NCI-H2227 treated with DMSO at 0.1 percent for 48 hours (cell line): ENCODE data around the gene UNC93B1.
"Not testable (repeated sequence)": the region's sequence is repeated elsewhere in the genome, so short reads cannot be mapped to it uniquely, and the experiment has no call there.

Experiments used
- DNase-seq: peaks from one replicate; lab custom pipeline; 2025; lab: John Stamatoyannopoulos, UW

Gene UNC93B1

DNA sequence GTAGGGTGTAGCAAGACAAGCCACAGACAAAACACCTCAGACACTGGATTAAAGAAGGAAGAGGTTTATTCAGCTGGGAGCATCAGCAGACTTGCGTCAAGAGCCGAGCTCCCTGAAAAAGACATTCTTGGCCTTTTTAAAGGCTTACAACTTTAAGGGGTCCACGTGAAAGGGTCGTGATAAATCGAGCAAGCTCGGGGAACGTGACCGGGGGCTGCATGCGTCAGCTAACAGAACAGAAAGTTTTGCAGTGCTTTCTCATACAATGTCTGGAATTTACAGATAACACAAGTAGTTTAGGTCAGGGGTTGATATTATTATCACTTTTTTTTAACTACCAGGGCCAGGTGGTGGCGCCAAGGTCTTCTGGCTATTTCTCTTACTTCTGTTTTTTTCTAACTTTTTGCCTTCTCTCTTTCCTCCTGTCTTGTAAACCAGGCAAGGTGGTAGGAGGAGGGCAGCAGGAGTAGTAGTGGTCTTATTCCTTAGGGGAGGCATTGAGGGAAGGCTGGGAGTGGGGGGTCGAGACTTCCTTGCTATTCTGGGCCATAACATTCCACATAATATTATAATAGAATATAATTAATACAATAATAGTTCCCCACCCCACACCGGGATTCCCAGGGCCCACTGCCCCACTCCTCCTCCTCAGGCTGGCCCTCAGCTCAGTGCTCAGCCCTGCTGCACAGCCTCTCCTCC lies 5.6 kb upstream of the UNC93B1 start:
- DNase-seq = no peak

- DNase-seq = no peak
Observed at GRCh38 chr11:68008381-68009337, 4.8 kb upstream of the UNC93B1 start.

GRCh38 chr11:68007498-68008380 lies 3.8 kb upstream of the UNC93B1 start:
- no peak for DNase-seq

GRCh38 chr11:68006606-68007166 lies 2.8 kb upstream of the UNC93B1 start:
- no peak for DNase-seq

GRCh38 chr11:68004551-68005335 lies 846 bp upstream of the UNC93B1 start:
- DNase-seq = no peak

GRCh38 chr11:68002938-68003845 lies 705 bp downstream of the UNC93B1 start:
- no peak for DNase-seq

DNA sequence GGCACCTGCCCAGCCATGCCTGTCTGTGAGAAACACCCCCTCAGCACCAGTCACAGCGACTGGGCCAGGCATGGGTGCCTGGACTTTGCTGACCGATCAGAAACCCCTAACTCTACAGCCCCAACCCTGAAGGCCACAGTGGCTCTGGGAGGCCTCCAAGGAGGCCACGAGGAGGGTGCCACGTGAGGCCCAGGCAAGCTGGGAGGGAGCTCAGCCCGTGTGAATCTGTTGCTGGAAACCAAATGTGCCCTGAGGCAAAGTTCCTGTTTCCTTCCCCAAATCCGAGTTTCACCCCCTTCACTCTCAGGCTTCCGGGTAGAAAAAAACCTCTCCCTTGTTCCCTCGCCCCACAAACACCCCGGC lies 1.3 kb downstream of the UNC93B1 start:
- no peak for DNase-seq

- DNase-seq = no peak
Observed at GRCh38 chr11:67999704-68000103, 4.2 kb downstream of the UNC93B1 start.

- DNase-seq = no peak
Observed at GRCh38 chr11:67999201-67999629, 4.7 kb downstream of the UNC93B1 start.

- DNase-seq = no peak
Observed at GRCh38 chr11:67998150-67999045, 5.5 kb downstream of the UNC93B1 start.

DNA sequence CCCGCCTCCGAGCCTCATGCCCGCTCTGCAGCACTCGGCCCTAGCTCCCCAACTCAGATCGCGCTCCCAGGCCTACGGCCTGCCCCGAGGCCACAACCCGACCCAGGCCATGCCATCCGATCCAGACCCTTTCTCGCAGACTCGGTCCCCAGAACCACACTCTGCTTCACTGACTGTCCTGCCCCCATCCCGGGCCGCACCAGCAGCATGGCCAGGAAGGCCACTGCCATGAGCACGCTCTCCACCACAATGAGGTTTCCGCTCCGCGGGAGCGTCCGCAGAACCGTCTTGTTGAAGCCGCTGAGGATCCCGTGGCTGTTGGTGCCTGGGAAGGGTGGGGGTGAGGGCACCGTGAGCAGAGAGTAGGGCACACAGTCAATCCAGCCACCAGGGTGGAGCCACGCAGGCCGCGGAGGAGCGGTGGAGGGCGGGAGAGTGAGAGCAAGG lies 6.4 kb downstream of the UNC93B1 start:
- no peak for DNase-seq

GRCh38 chr11:67996622-67997474 lies 7.0 kb downstream of the UNC93B1 start:
- no peak for DNase-seq

DNA sequence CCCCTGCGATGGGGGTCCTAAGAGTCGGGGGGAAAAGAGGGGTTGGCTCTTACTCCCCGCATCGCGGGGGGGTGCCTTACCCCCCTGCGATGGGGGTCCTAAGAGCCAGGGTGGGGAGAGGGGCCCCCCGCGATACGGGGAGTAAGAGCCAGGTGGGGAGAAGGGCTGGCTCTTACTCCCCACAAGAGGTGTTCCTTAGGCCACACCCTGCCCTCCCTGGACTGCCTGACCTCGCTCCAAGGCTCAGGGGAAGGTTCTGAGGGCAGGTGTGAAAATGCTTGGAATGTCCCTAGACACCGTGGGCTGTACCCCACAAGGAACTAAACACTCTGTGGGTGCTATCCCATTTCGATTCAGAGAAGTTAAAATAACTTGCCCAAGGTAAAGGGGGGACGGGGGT lies 7.8 kb downstream of the UNC93B1 start:
- DNase-seq = no peak

DNA sequence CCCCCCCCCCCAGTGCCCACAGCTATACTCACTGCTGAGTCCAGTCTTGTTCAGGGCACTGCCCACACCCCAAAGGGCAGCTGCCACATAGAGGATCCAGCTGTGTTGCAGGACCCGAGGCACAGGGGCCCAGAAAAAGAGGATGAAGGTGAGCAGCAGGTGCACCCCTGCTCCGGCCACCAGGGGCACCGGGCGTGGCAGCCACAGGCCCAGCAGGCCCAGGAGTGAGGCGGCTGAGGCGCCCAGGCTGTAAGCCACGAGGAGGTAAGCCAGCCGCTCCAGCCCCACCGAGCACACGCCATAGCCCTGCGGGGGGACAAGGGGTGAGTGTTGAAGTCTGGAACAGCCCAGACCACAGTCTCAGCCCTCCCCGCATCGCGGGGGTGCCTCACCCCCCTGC lies 8.3 kb downstream of the UNC93B1 start:
- not testable (repeated sequence) for DNase-seq

DNA sequence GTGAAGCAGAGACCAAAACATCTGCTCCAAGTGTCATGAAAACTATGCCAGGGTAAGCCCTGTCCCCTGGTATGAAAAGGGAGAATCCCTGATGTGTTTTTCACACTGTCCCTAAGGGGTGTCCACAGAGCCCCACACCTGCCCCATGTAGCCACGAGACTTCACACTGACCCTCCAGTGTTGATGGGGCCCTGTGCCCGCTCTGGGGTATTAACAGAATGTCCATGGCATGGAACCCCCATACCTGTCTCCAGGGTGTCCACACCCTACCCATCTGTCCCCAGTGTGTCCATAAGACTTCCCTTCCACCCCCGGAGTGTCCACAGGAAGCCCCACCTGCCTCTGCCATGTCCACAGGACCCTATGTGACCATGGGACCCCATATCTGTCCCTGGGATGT lies 8.8 kb downstream of the UNC93B1 start:
- not testable (repeated sequence) for DNase-seq

GRCh38 chr11:67994387-67994786 lies 9.5 kb downstream of the UNC93B1 start:
- DNase-seq = not testable (repeated sequence)

GRCh38 chr11:67993821-67994220 lies 10.1 kb downstream of the UNC93B1 start:
- DNase-seq = not testable (repeated sequence)
